Thymus (tissue), 11 donors: ENCODE results near the gene DOK1. TPM values are rescaled to one million over a fixed set of nuclear protein-coding genes. Genes with fewer than 3 reads are reported as not detected.

ENCODE experiments used
- DNase-seq, 9 donors: peaks; one replicate each; pipeline ENCODE4 v3.0.0-alpha.2; 2013; ENCODE audit warnings: low spot score in 9 of 9, low read depth in 6 of 9, missing footprints in 1 of 9
- H3K27ac ChIP-seq, 2 donors: one replicate each; pipeline ENCODE4 v1.5.1; 2013; ENCODE audit warnings: control low read depth in 1 of 2, low read depth in 1 of 2, low read length in 1 of 2, mild to moderate bottlenecking in 1 of 2, moderate library complexity in 1 of 2
- H3K27me3 ChIP-seq, 2 donors: one replicate each; pipeline ENCODE4 v1.5.1; 2013; ENCODE audit warnings: low read length in 1 of 2; ENCODE audit not compliant: control insufficient read depth in 2 of 2, insufficient read depth in 1 of 2
- H3K36me3 ChIP-seq, 2 donors: one replicate each; pipeline ENCODE4 v1.5.1; 2013; ENCODE audit warnings: low read length in 1 of 2, mild to moderate bottlenecking in 1 of 2, moderate library complexity in 1 of 2; ENCODE audit not compliant: control insufficient read depth in 2 of 2, insufficient read depth in 2 of 2
- H3K4me1 ChIP-seq, 2 donors: one replicate each; pipeline ENCODE4 v1.5.1; 2013; ENCODE audit warnings: low read length in 2 of 2; ENCODE audit not compliant: control insufficient read depth in 2 of 2, insufficient read depth in 2 of 2
- H3K4me3 ChIP-seq, 2 donors: one replicate each; pipeline ENCODE4 v1.5.1; 2013; ENCODE audit warnings: low read length in 2 of 2, control low read depth in 1 of 2, mild to moderate bottlenecking in 1 of 2
- H3K9me3 ChIP-seq, 2 donors: one replicate each; pipeline ENCODE4 v1.5.1; 2013; ENCODE audit warnings: low read length in 1 of 2, mild to moderate bottlenecking in 1 of 2; ENCODE audit not compliant: control insufficient read depth in 2 of 2, insufficient read depth in 1 of 2
- WGBS: extraction: QIAGEN DNeasy Blood & Tissue Kit; methylation state at CpG from one replicate; pipeline ENCODE4 v1.1.7; 2013; 5-methylcytosine and 5-hydroxymethylcytosine counted together
- polyA plus RNA-seq: library from polyadenylated mRNA; stranded (reverse); fragments of 200-250 nt; gene quantifications from one replicate; pipeline ENCODE4 v1.2.3, GENCODE V29; 2013
- total RNA-seq: library from RNA; stranded (reverse); fragments of 120-200 nt; gene quantifications from one replicate; pipeline ENCODE4 v1.2.4, GENCODE V29; 2013
- donor health status: healthy.

DOK1 gene
- total and polyA plus RNA-seq, 2 donors: 14.3 to 17.2 TPM

DNA sequence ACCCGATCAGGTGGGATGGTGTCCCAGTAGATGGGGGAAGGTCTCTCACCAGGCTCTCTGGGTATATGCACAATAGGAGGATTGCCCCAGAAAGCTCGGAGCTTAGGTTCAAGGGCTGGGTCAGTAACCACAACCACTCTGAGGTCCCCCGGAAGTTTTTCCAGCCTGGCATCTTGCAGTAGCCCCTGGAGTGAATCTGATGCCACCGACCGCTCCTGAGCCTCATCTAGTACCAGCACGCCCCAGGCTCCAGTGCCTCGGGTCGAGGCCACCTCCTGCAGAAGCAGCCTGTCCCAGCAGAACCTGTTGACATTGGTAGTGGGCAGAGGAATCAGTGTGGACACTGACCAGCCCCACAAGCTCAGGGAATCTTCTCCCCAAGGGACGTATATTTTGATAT, 30.5 kb upstream of the DOK1 start:
- H3K9me3 ChIP-seq: peaks cover 3 to 7% of the 10 kb centered on the region in 2 donors
- H3K27ac ChIP-seq: no peak overlapping the region
- DNase-seq: no peak
- peaks cover 11 to 16% of the 10 kb centered on the region in 2 donors for H3K4me1 ChIP-seq
- H3K4me3 ChIP-seq: no peak overlapping the region
- 96% methylated on average over 9 of the region's 9 CpGs for WGBS
- H3K27me3 ChIP-seq: peaks cover 6 to 34% of the 10 kb centered on the region in 2 donors
- peaks cover 20 to 28% of the 10 kb centered on the region in 2 donors for H3K36me3 ChIP-seq

DNA sequence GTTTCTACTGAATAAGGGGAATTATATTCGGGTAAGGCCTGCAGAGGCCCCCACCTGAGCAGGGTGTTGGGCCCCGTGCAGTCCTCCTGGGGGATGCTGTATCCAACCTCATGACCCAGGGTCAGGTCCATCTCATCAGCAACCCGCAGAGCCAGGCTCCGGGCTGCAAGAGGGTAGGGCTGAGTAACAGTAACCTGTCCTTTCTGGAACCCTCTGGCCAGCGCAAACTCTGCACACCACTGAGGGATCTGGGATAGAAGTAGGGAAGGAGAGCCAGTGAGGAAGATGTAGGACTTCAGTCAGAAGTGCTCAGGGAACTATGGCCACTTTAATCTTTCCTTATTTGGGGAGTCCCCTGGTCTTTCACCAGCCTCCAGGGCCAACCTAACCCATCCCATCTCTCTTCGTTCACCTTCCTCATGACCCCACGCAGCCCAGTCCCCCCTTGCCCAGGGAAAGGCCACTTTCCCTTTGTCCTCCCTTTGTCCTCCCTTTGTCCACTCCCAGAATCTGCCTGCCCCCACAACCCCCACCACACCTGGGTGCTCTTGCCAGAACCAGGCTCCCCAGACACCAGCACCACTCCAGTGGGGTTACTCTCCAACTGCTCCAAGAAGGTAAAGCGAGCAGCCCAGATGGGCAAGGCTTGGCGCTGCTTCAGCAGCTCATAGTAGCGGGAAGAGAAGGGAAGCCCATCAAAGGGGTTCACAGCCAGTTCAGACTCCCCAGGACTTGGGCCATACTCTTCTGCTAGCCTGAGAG, 29.4 kb upstream of the DOK1 start:
- H3K27me3 ChIP-seq: peaks cover 0 to 24% of the 10 kb centered on the region in 2 donors
- peaks cover 20 to 28% of the 10 kb centered on the region in 2 donors for H3K36me3 ChIP-seq
- H3K4me3 ChIP-seq: no peak overlapping the region
- H3K9me3 ChIP-seq: peaks cover 3 to 7% of the 10 kb centered on the region in 2 donors
- H3K4me1 ChIP-seq: peaks cover 11 to 17% of the 10 kb centered on the region in 2 donors
- DNase-seq: no peak
- WGBS: 98% methylated on average over 10 of the region's 10 CpGs
- H3K27ac ChIP-seq: no peak overlapping the region

DNA sequence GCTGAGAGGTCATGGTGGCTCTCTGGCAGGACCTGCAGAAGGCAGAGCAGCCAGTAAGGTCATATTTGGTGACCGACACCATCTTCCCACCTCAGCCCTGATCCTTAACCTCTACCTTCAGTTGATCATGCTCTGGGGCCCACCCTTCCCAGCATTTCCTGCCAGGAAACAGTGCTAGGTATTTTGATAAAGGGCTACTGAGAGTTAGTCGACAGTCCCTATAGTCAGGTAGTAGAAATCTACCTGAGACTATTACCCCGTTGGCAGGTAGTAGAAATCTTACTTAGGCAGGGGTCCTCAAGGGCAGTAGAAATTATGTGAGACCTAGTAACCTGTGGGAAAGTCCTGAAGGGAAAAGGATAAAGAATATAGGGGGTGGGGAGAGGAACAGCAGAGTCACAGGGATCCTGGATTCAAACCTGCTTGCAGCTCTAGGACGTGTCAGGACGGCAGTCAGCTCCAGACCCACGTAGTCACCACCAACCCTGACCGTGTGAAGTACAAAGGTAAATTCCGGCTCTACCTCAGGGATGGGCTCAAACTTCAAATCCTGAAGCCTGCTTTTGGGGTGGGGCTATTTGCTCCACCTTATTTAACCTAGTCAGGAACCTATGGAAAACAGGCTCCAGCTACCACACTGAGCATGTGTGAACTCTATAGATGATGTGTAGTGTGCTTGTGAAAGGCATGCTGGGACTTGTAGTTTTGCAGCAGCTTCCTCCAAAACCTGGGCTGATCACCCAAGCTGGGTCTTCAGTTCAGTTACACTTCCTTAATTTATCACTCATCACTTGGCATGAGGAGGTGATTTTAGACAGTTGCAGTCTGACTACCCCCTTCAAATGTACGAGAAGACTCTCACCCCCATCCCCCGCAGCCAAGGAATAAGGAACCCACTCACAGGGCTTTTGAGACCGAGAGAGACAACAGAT, 28.5 kb upstream of the DOK1 start, which contains the start of gene DQX1:
Gene DQX1, minus strand, starts transcription at position 515 of the 932 bp plus-strand sequence. Its CDS starts 502 bp downstream, at position 13.
- Histone ChIP-seq H3K4me3 (no peak within 1 kb of the TSS), H3K9me3 (peaks cover 3 to 7% of the 10 kb centered on the region in 2 donors), H3K36me3 (peaks cover 22 to 28% of the 10 kb centered on the region in 2 donors), H3K27ac (no peak within 1 kb of the TSS), H3K4me1 (peaks cover 16 to 24% of the 10 kb centered on the region in 2 donors), H3K27me3 (peaks cover 0 to 16% of the 10 kb centered on the region in 2 donors)
- WGBS: 91% methylated on average over 11 of the region's 11 CpGs
- peak in 1 of 9 donors; percentile 56 for DNase-seq

DNA sequence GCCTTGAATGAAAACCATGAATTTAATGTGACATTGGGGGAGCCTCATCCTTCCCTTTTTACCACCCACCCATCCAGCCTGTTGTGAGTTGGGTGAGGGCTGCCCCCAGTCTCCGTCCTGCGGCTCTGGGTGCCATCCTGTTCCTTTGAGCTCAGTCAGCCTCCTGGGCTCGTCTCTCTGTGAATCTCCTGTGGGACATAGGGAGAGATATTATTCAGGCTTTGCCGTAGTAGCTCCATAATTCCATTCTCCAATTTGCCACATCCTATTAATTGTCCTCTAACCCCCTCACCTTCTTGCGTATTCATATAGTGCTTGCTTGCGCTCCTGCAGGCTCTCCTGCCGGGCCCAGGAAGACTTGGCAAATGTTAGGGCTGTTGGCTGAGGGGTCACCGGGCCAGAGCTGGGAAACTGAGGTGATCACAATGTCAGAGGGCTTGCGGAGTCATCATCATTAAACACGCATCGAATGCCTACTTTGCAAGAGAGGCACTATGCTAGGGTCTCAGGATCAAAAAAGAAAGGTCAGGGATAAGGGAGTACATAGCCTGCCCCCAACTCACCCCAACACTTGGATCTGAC, 27.8 kb upstream of the DOK1 start:
- Histone ChIP-seq H3K27me3 (peaks cover 0 to 10% of the 10 kb centered on the region in 2 donors), H3K4me3 (no peak overlapping the region), H3K27ac (no peak overlapping the region), H3K9me3 (peaks cover 3 to 7% of the 10 kb centered on the region in 2 donors), H3K36me3 (peaks cover 29 to 32% of the 10 kb centered on the region in 2 donors), H3K4me1 (peaks cover 21 to 31% of the 10 kb centered on the region in 2 donors)
- DNase-seq: no peak
- 98% methylated on average over 11 of the region's 11 CpGs for WGBS

DNA sequence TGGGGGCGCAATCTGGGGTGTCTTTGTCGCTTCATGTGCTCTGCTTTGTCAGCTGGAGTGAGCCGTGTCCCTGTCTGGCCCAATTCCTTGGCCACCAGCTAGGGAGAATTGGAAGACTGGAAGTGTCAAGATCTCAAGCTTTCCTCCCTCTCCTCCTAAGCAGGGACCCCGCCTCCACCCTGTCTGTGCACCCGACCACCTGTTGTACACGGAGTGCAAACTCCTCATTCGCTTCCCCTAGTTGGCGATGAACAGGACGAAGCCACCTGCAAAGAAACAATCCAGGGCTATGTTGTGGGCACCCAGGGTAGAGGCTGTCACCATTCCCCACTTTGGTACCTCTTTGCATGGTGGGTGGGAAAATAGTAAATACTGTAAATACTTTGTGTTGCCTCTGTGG, 26.8 kb upstream of the DOK1 start:
- WGBS: 96% methylated on average over 9 of the region's 9 CpGs
- H3K4me1 ChIP-seq: peaks cover 21 to 31% of the 10 kb centered on the region in 2 donors

DNA sequence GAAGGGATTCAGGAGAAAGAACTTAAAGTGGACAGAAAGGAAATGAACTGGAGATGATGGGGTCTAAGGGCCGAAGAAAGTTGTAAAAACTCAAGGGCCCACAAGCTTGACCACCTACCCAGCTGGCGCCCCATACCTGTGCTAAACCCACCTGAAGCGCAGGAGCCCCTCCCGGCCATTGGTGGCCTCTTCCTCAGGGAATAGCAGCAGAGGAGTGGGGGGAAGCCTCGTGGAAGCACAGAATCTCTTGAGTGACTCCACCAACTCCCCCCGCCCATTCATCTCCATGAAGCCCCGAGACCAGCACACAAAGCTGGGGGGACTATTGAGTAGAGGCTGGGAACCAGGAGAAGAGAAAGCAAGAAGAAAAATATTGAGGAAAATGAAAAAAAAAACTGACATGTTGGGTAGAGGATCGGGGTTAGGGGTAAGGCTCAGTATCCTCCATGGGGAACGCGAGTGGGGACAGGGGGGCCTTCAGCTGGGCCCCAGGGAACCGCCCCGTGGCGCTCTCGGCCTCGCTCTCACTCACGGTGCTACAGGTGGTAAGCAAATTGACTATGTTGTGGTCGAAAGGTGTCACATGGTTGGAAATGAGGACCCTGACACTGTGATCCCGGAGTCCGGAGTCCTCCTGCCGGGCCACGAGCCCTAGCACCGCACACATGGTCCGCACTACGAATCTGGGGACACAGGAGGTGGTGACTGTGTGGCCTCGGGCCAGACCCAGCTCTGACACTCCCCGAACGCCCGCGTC, 25.7 kb upstream of the DOK1 start:
- Histone ChIP-seq H3K36me3 (peaks cover 41 to 47% of the 10 kb centered on the region in 2 donors), H3K4me1 (peaks cover 21 to 31% of the 10 kb centered on the region in 2 donors)
- WGBS: 21% methylated on average over 29 of the region's 29 CpGs

More for the DNA sequence above, 26.8 kb upstream of the DOK1 start:
- H3K27ac ChIP-seq: no peak overlapping the region
- H3K27me3 ChIP-seq: peaks cover 0 to 5% of the 10 kb centered on the region in 2 donors
- H3K4me3 ChIP-seq: no peak overlapping the region
- H3K36me3 ChIP-seq: peaks cover 34 to 37% of the 10 kb centered on the region in 2 donors
- DNase-seq: no peak
- peaks cover 3 to 7% of the 10 kb centered on the region in 2 donors for H3K9me3 ChIP-seq

DNA sequence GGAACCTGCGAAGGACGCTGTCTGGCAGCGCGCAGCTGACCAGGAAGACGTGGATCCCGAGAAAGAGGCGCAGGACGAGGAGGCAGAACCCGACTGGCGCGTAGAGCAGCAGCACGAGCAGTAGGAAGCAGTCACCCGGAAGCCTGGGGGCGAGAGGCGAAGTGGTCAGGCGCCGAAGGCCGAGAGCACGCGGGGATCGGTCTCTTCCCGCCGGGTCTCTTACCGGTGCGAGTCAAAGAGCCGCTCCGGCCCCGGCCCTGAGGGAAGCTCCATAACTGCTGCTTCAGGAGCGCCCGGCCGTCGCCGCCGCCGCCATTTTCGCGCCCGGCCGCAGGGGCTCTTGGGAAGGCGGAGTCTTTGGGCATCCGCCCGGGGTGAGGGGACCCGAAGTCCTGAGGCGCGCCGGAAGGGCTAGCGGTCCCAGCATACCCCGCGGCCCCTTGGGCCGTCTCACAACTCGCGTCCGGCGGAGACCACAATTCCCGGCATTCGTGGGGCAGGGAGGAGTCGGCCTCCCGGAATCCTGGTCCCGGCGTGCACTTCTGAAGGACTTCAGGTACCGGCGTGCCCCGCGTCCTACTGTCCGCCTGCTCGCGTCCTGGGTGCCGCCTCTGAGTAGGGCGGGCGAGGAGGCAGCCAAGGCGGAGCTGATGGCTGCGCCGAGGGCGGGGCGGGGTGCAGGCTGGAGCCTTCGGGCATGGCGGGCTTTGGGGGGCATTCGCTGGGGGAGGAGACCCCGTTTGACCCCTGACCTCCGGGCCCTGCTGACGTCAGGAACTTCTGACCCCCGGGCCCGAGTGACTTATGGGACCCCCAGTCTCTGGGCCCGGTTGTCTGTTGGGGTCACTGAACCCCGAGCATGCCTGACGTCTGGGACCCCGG, 24.9 kb upstream of the DOK1 start, which contains the start of the genes AUP1 and HTRA2:
Gene AUP1, minus strand, starts transcription at position 350 of the 882 bp plus-strand sequence. Its CDS starts 77 bp downstream, at position 273.
Gene HTRA2, plus strand, starts transcription at position 577 of the 882 bp plus-strand sequence. Its CDS starts 74 bp downstream, at position 651.
- Histone ChIP-seq H3K36me3 (peaks cover 41 to 47% of the 10 kb centered on the region in 2 donors), H3K4me1 (peaks cover 21 to 31% of the 10 kb centered on the region in 2 donors), H3K27me3 (no peaks in the 10 kb centered on the region), H3K4me3 (peak within 1 kb of the TSS; percentile 80 to 97), H3K27ac (peak within 1 kb of the TSS; percentile 88 to 93), H3K9me3 (peaks cover 3 to 7% of the 10 kb centered on the region in 2 donors)
- DNase-seq: peak; percentile 59 to 92 (median 79)
- under 1% methylated on average over 87 of the region's 87 CpGs for WGBS

More for the DNA sequence above, 25.7 kb upstream of the DOK1 start:
- DNase-seq: peak in 1 of 9 donors; percentile 28
- Histone ChIP-seq H3K9me3 (peaks cover 3 to 7% of the 10 kb centered on the region in 2 donors), H3K4me3 (peak overlapping the region; percentile 80 to 97), H3K27me3 (no peaks in the 10 kb centered on the region), H3K27ac (peak overlapping the region; percentile 88 to 93)
